SK-N-SH (cell line): ENCODE results near the gene MAST1. TPM values are rescaled to one million over a fixed set of nuclear protein-coding genes. Genes with fewer than 3 reads are reported as not detected.

Source experiments
- CTCF ChIA-PET: fragments of 300-600, 350-600 bp; formaldehyde crosslinking; extraction: SDS; loops from one replicate; lab custom pipeline; 2021; lab: Yijun Ruan, JAX
- POLR2A ChIA-PET: fragments of 350-600 bp; sonication (Branson Sonifier 250); formaldehyde crosslinking; extraction: SDS; loops from one replicate; lab custom pipeline; 2020; ENCODE audit warnings: antibody characterized with exemption, inconsistent platforms; lab: Yijun Ruan, JAX
- DNase-seq: peaks from one replicate; pipeline ENCODE4 v3.0.0; 2012
- H2AFZ ChIP-seq: fragments of 200-600 bp; sonication (generic); 2 replicates; pipeline ENCODE4 v1.8.1; 2016; ENCODE audit warnings: antibody characterized with exemption, mild to moderate bottlenecking, low read depth
- H3F3A ChIP-seq: fragments of 200-600 bp; sonication (generic); replicated peaks from 2 replicates; pipeline ENCODE3; 2016; ENCODE audit warnings: antibody characterized with exemption, mild to moderate bottlenecking; ENCODE audit not compliant: insufficient read depth
- H3K27ac ChIP-seq, 2 experiments: fragments of 200-500 bp in 1 of 2; fragments of 200-600 bp in 1 of 2; sonication (Bioruptor generic) in 1 of 2; sonication (generic), shearing (Covaris generic) in 1 of 2; 2 replicates each; pipeline versions ENCODE4 v1.5.1 to v1.6.1; 2014 to 2016; ENCODE audit warnings: low read depth in 2 of 2, inconsistent platforms in 1 of 2, low read length in 1 of 2, mild to moderate bottlenecking in 1 of 2, mixed read lengths in 1 of 2
- H3K27me3 ChIP-seq: fragments of 200-600 bp; sonication (generic), shearing (Covaris generic); 2 replicates; pipeline ENCODE4 v1.6.1; 2016; ENCODE audit warnings: mixed run types; ENCODE audit not compliant: insufficient read depth
- H3K36me3 ChIP-seq, 2 experiments: fragments of 200-500 bp in 1 of 2; fragments of 200-600 bp in 1 of 2; sonication (Bioruptor generic) in 1 of 2; sonication (generic) in 1 of 2; replicated peaks in 1 of 2; 2 replicates each; pipeline versions ENCODE3 to v1.5.1; 2014 to 2016; ENCODE audit warnings: low read length in 1 of 2, mild to moderate bottlenecking in 1 of 2; ENCODE audit not compliant: insufficient read depth in 2 of 2, control insufficient read depth in 1 of 2
- H3K4me1 ChIP-seq, 2 experiments: fragments of 200-500 bp in 1 of 2; fragments of 200-600 bp in 1 of 2; sonication (Bioruptor generic) in 1 of 2; sonication (generic), shearing (Covaris generic) in 1 of 2; 2 replicates each; pipeline versions ENCODE4 v1.5.1 to v1.6.1; 2014 to 2016; ENCODE audit warnings: low read depth in 1 of 2, low read length in 1 of 2, mixed run types in 1 of 2; ENCODE audit not compliant: insufficient read depth in 2 of 2, control insufficient read depth in 1 of 2
- H3K4me2 ChIP-seq: fragments of 200-600 bp; sonication (generic), shearing (Covaris generic); 2 replicates; pipeline ENCODE4 v1.6.1; 2017; ENCODE audit warnings: mixed run types
- H3K4me3 ChIP-seq, 2 experiments: fragments of 200-500 bp in 1 of 2; fragments of 200-600 bp in 1 of 2; sonication (Bioruptor generic) in 1 of 2; sonication (generic), shearing (Covaris generic) in 1 of 2; 2 replicates each; pipeline versions ENCODE4 v1.5.1 to v1.8.1; 2014 to 2016; ENCODE audit warnings: low read depth in 2 of 2, inconsistent platforms in 1 of 2, low read length in 1 of 2, mild to moderate bottlenecking in 1 of 2, mixed read lengths in 1 of 2, moderate library complexity in 1 of 2
- H3K79me2 ChIP-seq: fragments of 200-600 bp; sonication (generic); 2 replicates; pipeline ENCODE4 v1.8.1; 2017; ENCODE audit warnings: mild to moderate bottlenecking; ENCODE audit not compliant: insufficient read depth
- H3K9ac ChIP-seq: fragments of 200-600 bp; sonication (generic); 2 replicates; pipeline ENCODE4 v1.6.1; 2017; ENCODE audit warnings: mixed run types
- H3K9me2 ChIP-seq: fragments of 200-600 bp; sonication (generic); 2 replicates; pipeline ENCODE4 v1.6.1; 2017; ENCODE audit warnings: mixed run types
- H3K9me3 ChIP-seq: fragments of 200-600 bp; sonication (generic); 2 replicates; pipeline ENCODE4 v1.6.1; 2017; ENCODE audit warnings: mixed run types, mild to moderate bottlenecking, moderate library complexity
- H4K20me1 ChIP-seq: fragments of 200-600 bp; sonication (generic); 2 replicates; pipeline ENCODE4 v1.6.1; 2017; ENCODE audit warnings: mild to moderate bottlenecking, mixed run types; ENCODE audit not compliant: insufficient read depth
- CHD2 ChIP-seq: fragments of 150-350 bp; IDR thresholded peaks from 2 replicates; pipeline ENCODE4 v1.6.1; 2018; ENCODE audit warnings: low read length; ENCODE audit not compliant: partially characterized antibody
- GATA2 ChIP-seq: sonication (generic); formaldehyde crosslinking; IDR thresholded peaks from 2 replicates; pipeline ENCODE4 v1.5.0; 2020; ENCODE audit warnings: mild to moderate bottlenecking, missing genetic modification reagents
- MEF2A ChIP-seq: IDR thresholded peaks from 2 replicates; pipeline ENCODE4 v1.4.0; 2012; ENCODE audit warnings: low read depth, borderline replicate concordance
- MXI1 ChIP-seq: IDR thresholded peaks from 2 replicates; pipeline ENCODE4 v1.6.1; 2012; ENCODE audit warnings: mild to moderate bottlenecking, low read depth, low read length, improper control_type of control experiment
- NFIC ChIP-seq: IDR thresholded peaks from 2 replicates; pipeline ENCODE4 v1.4.0; 2012; ENCODE audit warnings: borderline replicate concordance
- NRF1 ChIP-seq: IDR thresholded peaks from 2 replicates; pipeline ENCODE4 v1.6.1; 2012; ENCODE audit warnings: low read depth, mild to moderate bottlenecking, low read length
- RCOR1 ChIP-seq: fragments of 150-350 bp; IDR thresholded peaks from 2 replicates; pipeline ENCODE4 v1.6.1; 2017; ENCODE audit warnings: antibody characterized with exemption, low read length
- SMC3 ChIP-seq: IDR thresholded peaks from 2 replicates; pipeline ENCODE4 v1.6.1; 2012; ENCODE audit warnings: low read depth, low read length, improper control_type of control experiment
- TAF1 ChIP-seq: IDR thresholded peaks from 2 replicates; pipeline ENCODE4 v1.6.1; 2012; ENCODE audit warnings: low read depth, mild to moderate bottlenecking, low read length, moderate library complexity, borderline replicate concordance
- WGBS: methylation state at CpG from one replicate; pipeline ENCODE4 v1.1.6; 2017; ENCODE audit warnings: low lambda C conversion rate; 5-methylcytosine and 5-hydroxymethylcytosine counted together
- polyA plus RNA-seq, 3 experiments: library from polyadenylated mRNA; depleted of rRNA; stranded (reverse); fragments of >200 nt; gene quantifications; 2 replicates each; pipeline ENCODE4 v1.2.3, GENCODE V29; 2012
- TF ChIP-seq, protein P1 (sequence below): IDR thresholded peaks from 2 replicates; pipeline ENCODE4 v1.6.1; 2012; ENCODE audit warnings: mild to moderate bottlenecking, low read depth, low read length, moderate library complexity
- TF ChIP-seq, protein P2 (sequence below): fragments of 200-600 bp; sonication (generic); IDR thresholded peaks from 2 replicates; pipeline ENCODE4 v1.6.1; 2017; ENCODE audit warnings: antibody characterized with exemption, mild to moderate bottlenecking, moderate library complexity
- TF ChIP-seq, protein P3 (sequence below): fragments of 150-350 bp; IDR thresholded peaks from 2 replicates; pipeline ENCODE4 v1.6.1; 2016; ENCODE audit warnings: mild to moderate bottlenecking, low read depth, low read length

MAST1 gene
- polyA plus RNA-seq, 1 of the 3 experiments (the other 2 are of a cell fraction), result 9.7 TPM

DNA sequence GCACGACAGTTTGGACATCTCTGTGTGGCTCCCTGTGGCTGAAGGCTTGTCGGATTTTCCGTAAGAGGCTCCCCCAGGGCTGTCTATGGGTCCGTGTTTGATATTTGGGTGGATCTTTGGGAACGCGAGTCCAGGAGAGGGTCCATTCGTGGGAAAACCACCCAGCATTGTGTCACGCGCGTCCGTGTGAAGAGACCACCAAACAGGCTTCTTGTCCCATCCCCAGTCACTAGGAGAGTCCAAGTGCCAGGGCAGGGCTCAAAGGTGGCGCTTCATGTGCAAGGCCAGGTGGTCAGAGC lies 46.3 kb downstream of the MAST1 start:
- Histone ChIP-seq H3K9ac (no peak overlapping the region), H3K27me3 (peaks cover 11% of the 10 kb centered on the region; the same call in 1 of the 2 replicates), H3K36me3 (no peaks in the 10 kb centered on the region), H3K9me3 (no peaks in the 10 kb centered on the region), H3K27ac (no peak overlapping the region), H4K20me1 (no peaks in the 10 kb centered on the region), H3K79me2 (no peaks in the 10 kb centered on the region), H3K4me1 (peaks cover 0 to 9% of the 10 kb centered on the region in 2 experiments; a peak in 1 of 4 replicates), H3F3A (peaks cover 6% of the 10 kb centered on the region), H2AFZ (no peak overlapping the region), H3K9me2 (no peaks in the 10 kb centered on the region), H3K4me3 (no peak overlapping the region; a peak in 2 of 4 replicates), H3K4me2 (no peak overlapping the region)
- WGBS, result 75% methylated on average over 12 of the region's 12 CpGs
- ChIA-PET POLR2A (no interaction called here), CTCF (interaction anchor here (0.6 to 5.4 kb wide), 15 partner anchors 8 to 81 kb away, joined by 3 to 28 read pairs (median 4); no protein-coding TSS in a partner anchor)
- TF ChIP-seq NFIC, result no peak
- no peak for TF ChIP-seq CHD2
- TF ChIP-seq, protein P1, sequence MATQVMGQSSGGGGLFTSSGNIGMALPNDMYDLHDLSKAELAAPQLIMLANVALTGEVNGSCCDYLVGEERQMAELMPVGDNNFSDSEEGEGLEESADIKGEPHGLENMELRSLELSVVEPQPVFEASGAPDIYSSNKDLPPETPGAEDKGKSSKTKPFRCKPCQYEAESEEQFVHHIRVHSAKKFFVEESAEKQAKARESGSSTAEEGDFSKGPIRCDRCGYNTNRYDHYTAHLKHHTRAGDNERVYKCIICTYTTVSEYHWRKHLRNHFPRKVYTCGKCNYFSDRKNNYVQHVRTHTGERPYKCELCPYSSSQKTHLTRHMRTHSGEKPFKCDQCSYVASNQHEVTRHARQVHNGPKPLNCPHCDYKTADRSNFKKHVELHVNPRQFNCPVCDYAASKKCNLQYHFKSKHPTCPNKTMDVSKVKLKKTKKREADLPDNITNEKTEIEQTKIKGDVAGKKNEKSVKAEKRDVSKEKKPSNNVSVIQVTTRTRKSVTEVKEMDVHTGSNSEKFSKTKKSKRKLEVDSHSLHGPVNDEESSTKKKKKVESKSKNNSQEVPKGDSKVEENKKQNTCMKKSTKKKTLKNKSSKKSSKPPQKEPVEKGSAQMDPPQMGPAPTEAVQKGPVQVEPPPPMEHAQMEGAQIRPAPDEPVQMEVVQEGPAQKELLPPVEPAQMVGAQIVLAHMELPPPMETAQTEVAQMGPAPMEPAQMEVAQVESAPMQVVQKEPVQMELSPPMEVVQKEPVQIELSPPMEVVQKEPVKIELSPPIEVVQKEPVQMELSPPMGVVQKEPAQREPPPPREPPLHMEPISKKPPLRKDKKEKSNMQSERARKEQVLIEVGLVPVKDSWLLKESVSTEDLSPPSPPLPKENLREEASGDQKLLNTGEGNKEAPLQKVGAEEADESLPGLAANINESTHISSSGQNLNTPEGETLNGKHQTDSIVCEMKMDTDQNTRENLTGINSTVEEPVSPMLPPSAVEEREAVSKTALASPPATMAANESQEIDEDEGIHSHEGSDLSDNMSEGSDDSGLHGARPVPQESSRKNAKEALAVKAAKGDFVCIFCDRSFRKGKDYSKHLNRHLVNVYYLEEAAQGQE, result no peak
- TF ChIP-seq, protein P2, sequence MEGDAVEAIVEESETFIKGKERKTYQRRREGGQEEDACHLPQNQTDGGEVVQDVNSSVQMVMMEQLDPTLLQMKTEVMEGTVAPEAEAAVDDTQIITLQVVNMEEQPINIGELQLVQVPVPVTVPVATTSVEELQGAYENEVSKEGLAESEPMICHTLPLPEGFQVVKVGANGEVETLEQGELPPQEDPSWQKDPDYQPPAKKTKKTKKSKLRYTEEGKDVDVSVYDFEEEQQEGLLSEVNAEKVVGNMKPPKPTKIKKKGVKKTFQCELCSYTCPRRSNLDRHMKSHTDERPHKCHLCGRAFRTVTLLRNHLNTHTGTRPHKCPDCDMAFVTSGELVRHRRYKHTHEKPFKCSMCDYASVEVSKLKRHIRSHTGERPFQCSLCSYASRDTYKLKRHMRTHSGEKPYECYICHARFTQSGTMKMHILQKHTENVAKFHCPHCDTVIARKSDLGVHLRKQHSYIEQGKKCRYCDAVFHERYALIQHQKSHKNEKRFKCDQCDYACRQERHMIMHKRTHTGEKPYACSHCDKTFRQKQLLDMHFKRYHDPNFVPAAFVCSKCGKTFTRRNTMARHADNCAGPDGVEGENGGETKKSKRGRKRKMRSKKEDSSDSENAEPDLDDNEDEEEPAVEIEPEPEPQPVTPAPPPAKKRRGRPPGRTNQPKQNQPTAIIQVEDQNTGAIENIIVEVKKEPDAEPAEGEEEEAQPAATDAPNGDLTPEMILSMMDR, result no peak
- no peak for TF ChIP-seq SMC3
- no peak for TF ChIP-seq GATA2 (CRISPR knock-in tag)
- TF ChIP-seq RCOR1, result no peak
- no peak for TF ChIP-seq MXI1
- TF ChIP-seq, protein P3, sequence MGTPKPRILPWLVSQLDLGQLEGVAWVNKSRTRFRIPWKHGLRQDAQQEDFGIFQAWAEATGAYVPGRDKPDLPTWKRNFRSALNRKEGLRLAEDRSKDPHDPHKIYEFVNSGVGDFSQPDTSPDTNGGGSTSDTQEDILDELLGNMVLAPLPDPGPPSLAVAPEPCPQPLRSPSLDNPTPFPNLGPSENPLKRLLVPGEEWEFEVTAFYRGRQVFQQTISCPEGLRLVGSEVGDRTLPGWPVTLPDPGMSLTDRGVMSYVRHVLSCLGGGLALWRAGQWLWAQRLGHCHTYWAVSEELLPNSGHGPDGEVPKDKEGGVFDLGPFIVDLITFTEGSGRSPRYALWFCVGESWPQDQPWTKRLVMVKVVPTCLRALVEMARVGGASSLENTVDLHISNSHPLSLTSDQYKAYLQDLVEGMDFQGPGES, result no peak
- no peak for TF ChIP-seq MEF2A
- TF ChIP-seq NRF1, result no peak
- no peak for TF ChIP-seq TAF1
- DNase-seq, result no peak
